GM21717 (cell line): ENCODE measurements around the gene ZNF800.
"Not testable (repeated sequence)": the region's sequence is repeated elsewhere in the genome, so short reads cannot be mapped to it uniquely, and the experiment has no call there.

Experiments used
- ATAC-seq: cut with Tn5 transposase; IDR thresholded peaks from one replicate; pipeline ENCODE4 v1.9.1; 2021; ENCODE audit warnings: mild to moderate bottlenecking, moderate library complexity; ENCODE audit not compliant: unreplicated experiment

The ZNF800 gene, protein sequence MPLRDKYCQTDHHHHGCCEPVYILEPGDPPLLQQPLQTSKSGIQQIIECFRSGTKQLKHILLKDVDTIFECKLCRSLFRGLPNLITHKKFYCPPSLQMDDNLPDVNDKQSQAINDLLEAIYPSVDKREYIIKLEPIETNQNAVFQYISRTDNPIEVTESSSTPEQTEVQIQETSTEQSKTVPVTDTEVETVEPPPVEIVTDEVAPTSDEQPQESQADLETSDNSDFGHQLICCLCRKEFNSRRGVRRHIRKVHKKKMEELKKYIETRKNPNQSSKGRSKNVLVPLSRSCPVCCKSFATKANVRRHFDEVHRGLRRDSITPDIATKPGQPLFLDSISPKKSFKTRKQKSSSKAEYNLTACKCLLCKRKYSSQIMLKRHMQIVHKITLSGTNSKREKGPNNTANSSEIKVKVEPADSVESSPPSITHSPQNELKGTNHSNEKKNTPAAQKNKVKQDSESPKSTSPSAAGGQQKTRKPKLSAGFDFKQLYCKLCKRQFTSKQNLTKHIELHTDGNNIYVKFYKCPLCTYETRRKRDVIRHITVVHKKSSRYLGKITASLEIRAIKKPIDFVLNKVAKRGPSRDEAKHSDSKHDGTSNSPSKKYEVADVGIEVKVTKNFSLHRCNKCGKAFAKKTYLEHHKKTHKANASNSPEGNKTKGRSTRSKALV

DNA sequence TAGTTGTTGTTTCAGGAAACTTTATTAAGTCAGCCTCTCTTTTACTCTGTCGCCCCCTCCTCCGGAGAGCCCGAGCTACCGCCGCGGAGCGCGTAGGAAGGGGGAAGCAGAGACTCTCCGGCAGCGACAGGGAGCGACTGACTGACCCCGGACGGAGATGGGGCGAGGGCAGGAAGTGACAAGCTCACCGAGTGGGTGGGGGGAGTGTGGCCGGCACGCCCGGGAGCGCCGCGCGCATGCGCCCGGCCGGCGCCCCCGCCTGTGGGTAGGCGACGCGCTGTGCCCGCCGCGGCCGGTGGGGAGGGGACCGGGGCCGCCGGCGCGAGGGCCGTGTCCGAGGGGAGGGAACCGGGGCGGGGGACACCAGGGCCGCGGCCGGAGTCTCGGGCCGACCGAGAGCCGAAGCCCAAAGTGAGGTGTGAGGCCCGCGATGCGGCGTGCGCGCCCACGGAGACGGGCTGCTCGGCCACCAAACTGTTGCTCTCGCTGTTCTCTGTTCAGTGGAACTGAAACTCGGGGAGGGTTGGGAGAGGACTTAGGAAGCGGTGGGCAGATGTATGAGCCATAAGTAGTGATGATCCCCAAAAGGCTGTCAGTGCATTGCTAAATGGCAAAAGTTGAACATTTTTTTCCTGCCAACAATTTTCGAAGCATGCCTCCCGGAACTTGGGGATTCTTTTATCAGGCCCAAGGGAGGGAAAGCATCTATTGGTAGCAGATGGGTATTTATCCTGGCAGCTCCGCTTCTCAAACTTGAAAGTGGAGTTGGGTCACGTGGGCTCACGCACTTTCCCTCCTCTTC is at the start of gene ZNF800:
Gene ZNF800, minus strand, starts transcription at position 143 of the 802 bp plus-strand sequence. CDS start 1,151 bp downstream, outside the sequence.
- ATAC-seq, result peak; percentile 87

DNA sequence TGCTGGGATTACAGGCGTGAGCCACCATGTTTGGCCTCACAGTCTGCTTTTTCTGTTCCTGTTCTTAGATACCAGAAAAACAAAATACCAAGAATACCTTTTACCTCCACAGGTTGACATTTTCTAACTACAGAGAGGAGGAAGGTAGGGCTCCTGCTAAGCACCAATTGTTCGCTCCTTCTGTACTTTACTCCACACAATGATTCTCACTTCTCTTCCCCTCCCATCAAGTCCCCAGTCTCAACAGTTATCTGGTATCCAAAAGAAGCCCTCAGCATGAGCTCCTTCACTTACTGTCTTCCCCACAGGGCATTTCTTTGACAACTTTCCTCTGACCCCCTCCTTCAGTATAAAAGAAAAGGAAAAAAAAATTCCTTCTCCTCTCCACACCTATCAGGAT is 47.7 kb upstream of the ZNF800 start:
- no peak for ATAC-seq

DNA sequence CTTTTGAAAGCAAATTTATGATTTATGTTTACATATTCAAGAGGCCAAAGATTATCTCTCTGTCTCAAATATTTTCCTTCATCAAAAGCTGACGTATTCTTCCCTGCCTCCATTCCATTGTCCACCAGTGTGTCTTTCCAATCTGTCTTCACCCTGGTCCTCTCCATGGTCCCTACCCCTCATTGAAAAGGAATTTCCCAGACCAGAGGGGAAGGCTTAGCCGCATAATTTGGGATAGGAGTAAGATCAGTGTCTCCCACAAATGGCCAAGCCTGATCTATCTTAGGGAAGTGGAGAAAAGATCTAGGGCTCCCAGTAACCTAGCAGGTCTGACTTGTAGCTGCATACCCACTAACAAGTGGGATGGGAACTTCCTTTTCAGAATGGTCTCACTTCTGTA is 46.3 kb upstream of the ZNF800 start:
- ATAC-seq, result no peak

DNA sequence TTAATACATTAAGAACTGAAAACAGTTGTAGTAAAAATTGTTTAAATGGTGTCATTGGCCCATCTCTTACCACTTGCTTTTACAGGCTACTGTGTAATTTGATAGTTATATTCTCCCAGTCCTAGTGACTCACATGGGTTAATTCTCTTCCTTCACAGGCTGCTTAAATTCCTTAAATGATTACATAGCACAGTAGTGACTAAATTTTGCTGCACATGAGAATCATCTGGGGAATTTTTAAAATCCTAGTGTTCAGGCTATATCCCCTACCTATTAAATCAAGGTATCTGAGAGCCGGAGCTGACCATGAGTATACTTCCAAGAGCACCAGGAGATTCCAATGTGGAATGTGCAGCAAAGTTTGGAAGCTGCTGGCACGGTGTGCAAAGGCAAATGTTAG is 45.3 kb upstream of the ZNF800 start:
- ATAC-seq, result no peak

- ATAC-seq, result no peak
These were observed 44.7 kb upstream of the ZNF800 start for GRCh38 chr7:127437241-127437640.

- not testable (repeated sequence) for ATAC-seq
These were observed 36.8 kb upstream of the ZNF800 start for GRCh38 chr7:127429281-127429680.

- ATAC-seq, result no peak
These were observed 26.7 kb upstream of the ZNF800 start for GRCh38 chr7:127419196-127419595.

DNA sequence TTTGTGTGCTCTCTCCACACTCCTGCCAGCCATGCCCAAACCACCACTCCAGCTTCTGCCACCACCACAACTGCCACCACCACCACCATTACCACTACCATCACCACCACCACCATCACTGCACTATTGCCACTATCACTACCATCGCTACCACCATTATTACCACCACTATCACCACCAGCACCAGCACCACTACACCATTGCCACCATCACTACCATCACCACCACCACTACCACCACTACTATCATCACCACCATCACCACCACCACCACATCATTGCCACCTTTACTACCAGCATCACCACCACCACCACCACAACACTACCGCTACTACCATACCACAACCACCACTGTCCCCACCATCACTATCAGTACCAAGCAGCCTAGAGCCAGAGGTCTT is 26.0 kb upstream of the ZNF800 start:
- no peak for ATAC-seq

DNA sequence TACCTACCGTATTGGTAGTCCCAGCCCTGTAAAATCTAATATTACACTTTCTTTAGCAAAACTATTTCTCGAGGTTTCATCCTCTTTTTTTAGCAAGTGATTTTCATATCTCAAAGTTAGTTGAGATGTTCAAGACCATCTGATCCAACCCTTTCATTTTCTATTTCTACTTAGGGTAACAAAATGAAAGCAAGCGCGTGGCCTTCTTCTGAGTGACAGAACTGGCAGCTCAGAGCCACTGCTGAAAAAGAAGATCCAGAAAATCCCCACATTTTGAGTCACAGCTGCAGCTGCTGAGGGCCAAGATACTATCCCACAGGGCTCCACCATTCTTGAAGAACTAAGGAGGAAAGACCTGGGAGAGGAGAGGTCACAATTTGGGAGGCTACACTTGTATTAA is 24.8 kb upstream of the ZNF800 start:
- ATAC-seq, result peak; percentile 87

- no peak for ATAC-seq
These were observed 22.7 kb upstream of the ZNF800 start for GRCh38 chr7:127415060-127415742.

DNA sequence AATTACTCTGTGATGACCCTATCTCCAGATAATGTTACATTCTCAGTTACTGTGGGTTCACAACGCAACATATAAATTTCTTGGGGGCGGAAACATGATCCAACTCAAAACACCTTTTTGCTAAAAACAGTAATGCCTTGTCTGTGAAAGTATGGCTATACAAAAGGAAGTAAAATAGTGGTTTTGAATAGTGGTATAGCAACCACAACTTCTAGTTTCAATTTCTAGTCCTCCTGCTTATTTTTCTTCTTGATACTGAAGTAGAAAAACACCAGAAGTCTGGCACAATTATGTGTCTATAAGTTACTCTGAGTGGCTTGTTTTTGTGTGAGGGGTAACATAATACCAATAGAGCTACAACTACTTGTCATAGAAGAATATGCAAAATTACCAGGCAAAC is 21.5 kb upstream of the ZNF800 start:
- ATAC-seq, result peak; percentile 55

- ATAC-seq, result no peak
These were observed 20.8 kb upstream of the ZNF800 start for GRCh38 chr7:127413326-127413725.

DNA sequence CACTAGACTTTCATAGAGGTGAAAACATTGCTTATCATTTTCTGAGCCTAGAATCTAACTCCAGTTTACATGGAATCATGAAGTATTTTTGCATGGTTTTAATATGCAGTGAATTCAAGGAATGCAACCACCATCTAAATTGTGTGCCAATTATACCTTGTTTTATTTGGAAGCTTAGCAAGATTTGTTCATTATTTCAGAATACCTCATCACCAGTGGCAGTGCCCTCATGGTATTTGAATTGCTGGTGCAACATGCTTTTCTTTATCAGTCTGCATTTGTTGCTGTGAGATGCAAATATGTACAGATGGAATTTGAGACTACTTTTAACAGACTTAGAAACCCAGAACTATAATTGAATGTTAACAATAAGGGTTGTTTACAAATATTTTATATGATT is 18.7 kb upstream of the ZNF800 start:
- ATAC-seq, result no peak

- no peak for ATAC-seq
These were observed 17.1 kb upstream of the ZNF800 start for GRCh38 chr7:127409629-127410028.

DNA sequence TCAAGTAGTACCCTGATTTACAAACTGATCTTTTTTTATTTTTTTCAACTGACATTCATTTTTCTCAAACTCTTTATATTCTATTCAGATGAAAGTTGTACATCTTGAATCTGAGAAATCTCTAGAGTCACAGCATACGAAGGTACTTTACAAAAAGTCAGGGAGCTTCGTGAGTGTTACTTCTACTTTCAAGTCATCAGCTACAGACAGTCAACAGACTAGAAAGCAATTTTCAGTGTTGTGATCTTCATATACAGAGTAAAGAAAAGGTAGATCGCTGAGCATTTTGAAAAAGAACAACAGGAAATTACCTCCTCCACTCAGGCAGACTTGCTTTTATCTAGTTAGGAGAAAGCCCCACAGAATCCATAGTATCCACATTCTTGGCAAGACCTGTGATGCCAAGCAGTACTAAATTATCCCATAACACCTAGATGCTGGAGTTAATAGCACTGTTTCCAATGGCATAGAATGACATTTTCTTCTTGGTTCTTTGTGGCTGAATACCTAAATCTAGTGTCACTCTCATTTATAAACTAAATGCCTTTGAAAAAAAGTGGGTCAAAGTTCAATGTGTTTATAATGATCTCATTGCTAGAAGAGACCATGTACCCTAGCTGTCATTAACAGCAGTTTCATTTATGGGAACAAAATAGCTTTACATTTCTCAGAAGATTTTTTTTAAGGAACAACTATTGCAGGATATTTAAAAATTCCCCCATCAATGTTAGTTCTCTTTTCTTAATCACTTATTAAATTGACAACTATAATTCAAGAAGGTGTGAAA is 12.0 kb upstream of the ZNF800 start:
- ATAC-seq, result peak; percentile 84

- no peak for ATAC-seq
These were observed 3.7 kb upstream of the ZNF800 start for GRCh38 chr7:127396184-127396583.

GRCh38 chr7:127395104-127395503 is 2.6 kb upstream of the ZNF800 start:
- not testable (repeated sequence) for ATAC-seq

DNA sequence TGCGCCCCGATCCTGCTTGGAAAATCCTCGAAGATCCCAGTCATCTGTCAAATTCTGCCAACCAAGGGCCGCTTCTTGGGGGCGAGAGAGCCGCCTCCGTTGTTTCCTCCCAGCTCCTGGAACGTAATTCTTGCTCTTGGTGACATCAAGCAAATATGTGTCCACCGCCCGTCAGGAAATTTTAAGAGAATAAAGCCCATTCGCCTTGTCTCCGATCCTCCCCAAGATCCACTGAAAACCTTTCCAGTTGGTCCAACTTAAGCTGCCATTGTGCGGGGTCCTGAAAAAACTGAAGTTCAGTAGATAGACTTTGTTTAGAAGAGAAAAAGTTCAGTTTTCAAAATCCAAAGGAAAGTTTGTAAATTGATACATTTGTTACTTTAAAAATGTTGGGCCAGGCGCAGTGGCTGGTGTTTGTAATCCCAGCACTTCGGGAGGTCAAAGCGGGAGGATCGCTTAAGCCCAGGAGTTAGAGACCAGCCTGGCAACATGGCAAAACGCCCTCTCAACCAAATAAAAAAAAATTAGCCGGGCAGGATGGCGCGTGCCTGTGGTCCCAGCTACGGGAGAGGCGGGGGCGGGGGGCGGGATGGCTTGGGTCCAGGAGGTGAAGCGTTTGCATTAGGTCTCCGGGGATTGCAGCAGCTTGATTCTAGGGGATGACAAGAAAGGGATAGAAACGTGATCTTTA is 1.0 kb upstream of the ZNF800 start:
- ATAC-seq, result no peak

- ATAC-seq, result peak; percentile 34
These were observed 334 bp downstream of the ZNF800 start for GRCh38 chr7:127392182-127392565.
